Neural progenitor cell (in vitro differentiated cells): ENCODE results near the gene RGS8.

Experiments used
- EZH2 ChIP-seq: fragments of 200-600 bp; sonication (generic); IDR thresholded peaks from 2 replicates; pipeline ENCODE4 v1.6.1; 2017; ENCODE audit warnings: antibody characterized with exemption, mild to moderate bottlenecking, moderate library complexity
- EZH2phosphoT487 ChIP-seq: fragments of 200-600 bp; sonication (generic); IDR thresholded peaks from 2 replicates; pipeline ENCODE4 v1.6.1; 2017; ENCODE audit warnings: antibody characterized with exemption
- TF ChIP-seq, protein P1 (sequence below): fragments of 200-600 bp; sonication (generic); IDR thresholded peaks from 2 replicates; pipeline ENCODE4 v1.5.1; 2017; ENCODE audit warnings: antibody characterized with exemption, mild to moderate bottlenecking

DNA sequence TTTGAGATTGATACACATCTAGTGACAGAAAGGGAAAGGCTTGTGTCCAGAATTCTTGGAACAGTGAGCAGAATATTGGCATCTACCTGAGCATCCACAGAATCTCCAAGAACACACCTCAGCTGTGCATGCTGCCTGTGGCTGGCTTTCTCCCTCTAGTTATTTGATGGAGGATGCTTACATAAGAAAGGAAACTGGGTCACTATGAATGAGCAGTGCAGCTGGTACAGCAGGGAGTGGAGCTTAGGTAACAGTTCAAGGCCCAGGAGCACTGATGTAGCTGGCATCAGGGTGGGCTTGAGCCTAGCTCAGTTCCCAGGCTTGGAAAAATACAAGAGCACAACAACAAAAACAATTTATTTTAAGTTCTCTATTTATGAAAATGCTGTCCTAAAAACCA, 26.3 kb downstream of the RGS8 start:
- TF ChIP-seq EZH2 = no peak
- no peak for TF ChIP-seq EZH2phosphoT487
- TF ChIP-seq, protein P1, sequence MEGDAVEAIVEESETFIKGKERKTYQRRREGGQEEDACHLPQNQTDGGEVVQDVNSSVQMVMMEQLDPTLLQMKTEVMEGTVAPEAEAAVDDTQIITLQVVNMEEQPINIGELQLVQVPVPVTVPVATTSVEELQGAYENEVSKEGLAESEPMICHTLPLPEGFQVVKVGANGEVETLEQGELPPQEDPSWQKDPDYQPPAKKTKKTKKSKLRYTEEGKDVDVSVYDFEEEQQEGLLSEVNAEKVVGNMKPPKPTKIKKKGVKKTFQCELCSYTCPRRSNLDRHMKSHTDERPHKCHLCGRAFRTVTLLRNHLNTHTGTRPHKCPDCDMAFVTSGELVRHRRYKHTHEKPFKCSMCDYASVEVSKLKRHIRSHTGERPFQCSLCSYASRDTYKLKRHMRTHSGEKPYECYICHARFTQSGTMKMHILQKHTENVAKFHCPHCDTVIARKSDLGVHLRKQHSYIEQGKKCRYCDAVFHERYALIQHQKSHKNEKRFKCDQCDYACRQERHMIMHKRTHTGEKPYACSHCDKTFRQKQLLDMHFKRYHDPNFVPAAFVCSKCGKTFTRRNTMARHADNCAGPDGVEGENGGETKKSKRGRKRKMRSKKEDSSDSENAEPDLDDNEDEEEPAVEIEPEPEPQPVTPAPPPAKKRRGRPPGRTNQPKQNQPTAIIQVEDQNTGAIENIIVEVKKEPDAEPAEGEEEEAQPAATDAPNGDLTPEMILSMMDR = no peak
